B cell (primary cell): ENCODE measurements around the gene CAMTA1. TPM values are rescaled to one million over a fixed set of nuclear protein-coding genes. Genes with fewer than 3 reads are reported as not detected.

Experiments
- ATAC-seq: fragments of 200-7000 bp; cut with Tn5 transposase; one replicate; pipeline ENCODE4 v1.10.0; 2021; ENCODE audit warnings: low read depth, mild to moderate bottlenecking, moderate number of reproducible peaks, moderate library complexity
- CTCF ChIA-PET: fragments of 350-600 bp; sonication (Branson Sonifier 250); formaldehyde crosslinking; loops from one replicate; lab custom pipeline; 2021; ENCODE audit warnings: antibody characterized with exemption, inconsistent platforms; lab: Charles Lee
- POLR2A ChIA-PET: fragments of 350-600 bp; sonication (Branson Sonifier 250); formaldehyde crosslinking; loops from one replicate; lab custom pipeline; 2021; ENCODE audit warnings: antibody characterized with exemption; lab: Charles Lee
- DNase-seq: peaks from one replicate; pipeline ENCODE4 v3.0.0; 2013
- H2AFZ ChIP-seq: 2 replicates; pipeline ENCODE4 v1.6.1; 2012; ENCODE audit warnings: mild to moderate bottlenecking, low read depth, low read length; ENCODE audit not compliant: insufficient read depth, poor library complexity, severe bottlenecking
- H3K27ac ChIP-seq, 2 donors: 1 replicate in 1 of 2; 2 replicates in 1 of 2; pipeline ENCODE4 v1.5.1; 2012 to 2013; ENCODE audit warnings: low read length in 2 of 2, mild to moderate bottlenecking in 2 of 2, moderate library complexity in 1 of 2
- H3K27me3 ChIP-seq, 4 experiments: fragments of 200-600 bp in 1 of 4; sonication (generic) in 1 of 4; replicated peaks in 1 of 4; 1 replicate in 2 of 4; 2 replicates in 2 of 4; pipeline versions ENCODE4 v1.6.1 to v1.7.0; 2013 to 2016; ENCODE audit warnings: low read length in 3 of 4, mild to moderate bottlenecking in 2 of 4, mixed read lengths in 1 of 4, moderate library complexity in 1 of 4; ENCODE audit not compliant: insufficient read depth in 4 of 4, control insufficient read depth in 3 of 4; ENCODE audit errors: control extremely low read depth in 1 of 4
- H3K36me3 ChIP-seq, 2 experiments: replicated peaks in 1 of 2; 1 replicate in 1 of 2; 2 replicates in 1 of 2; pipeline versions ENCODE4 v1.6.1 to v1.7.1; 2013; ENCODE audit warnings: low read length in 1 of 2; ENCODE audit not compliant: insufficient read depth in 2 of 2, control insufficient read depth in 1 of 2; ENCODE audit errors: control extremely low read depth in 1 of 2, extremely low read depth in 1 of 2
- H3K4me1 ChIP-seq, 2 donors: fragments of 200-600 bp in 1 of 2; sonication (generic) in 1 of 2; 1 replicate in 1 of 2; 2 replicates in 1 of 2; pipeline versions ENCODE4 v1.5.1 to v1.6.1; 2013 to 2017; ENCODE audit warnings: low read length in 2 of 2; ENCODE audit not compliant: control insufficient read depth in 2 of 2, insufficient read depth in 2 of 2
- H3K4me2 ChIP-seq: replicated peaks from 2 replicates; pipeline ENCODE3; 2012; ENCODE audit warnings: mild to moderate bottlenecking, low read depth, low read length; ENCODE audit not compliant: poor library complexity, severe bottlenecking
- H3K4me3 ChIP-seq, 5 experiments: fragments of 200-600 bp in 1 of 5; sonication (generic) in 1 of 5; 1 replicate in 3 of 5; 2 replicates in 2 of 5; pipeline versions ENCODE4 v1.5.1 to v1.7.0; 2011 to 2016; ENCODE audit warnings: low read length in 4 of 5, mild to moderate bottlenecking in 4 of 5, low read depth in 2 of 5, control low read depth in 1 of 5, moderate library complexity in 1 of 5; ENCODE audit not compliant: insufficient read depth in 1 of 5; ENCODE audit errors: control extremely low read depth in 1 of 5, extremely low read depth in 1 of 5
- H3K79me2 ChIP-seq: fragments of 200-600 bp; sonication (generic); one replicate; pipeline ENCODE4 v1.6.0; 2016; ENCODE audit warnings: low read length; ENCODE audit not compliant: control insufficient read depth, insufficient read depth
- H3K9ac ChIP-seq: fragments of 200-600 bp; sonication (generic); 2 replicates; pipeline ENCODE4 v1.6.1; 2017; ENCODE audit warnings: mild to moderate bottlenecking, low read length, moderate library complexity
- H3K9me3 ChIP-seq, 3 donors: one replicate each; pipeline versions ENCODE4 v1.6.1 to v1.7.1; 2013; ENCODE audit warnings: low read length in 2 of 3; ENCODE audit not compliant: control insufficient read depth in 2 of 3, insufficient read depth in 1 of 3; ENCODE audit errors: control extremely low read depth in 1 of 3
- H4K20me1 ChIP-seq: 2 replicates; pipeline ENCODE4 v1.6.0; 2012; ENCODE audit warnings: mild to moderate bottlenecking, low read length; ENCODE audit not compliant: insufficient read depth, control insufficient read depth, poor library complexity, severe bottlenecking
- H3K27ac Mint-ChIP-seq: one replicate; pipeline ENCODE4 v1.8.0; 2021; ENCODE audit warnings: mixed read lengths
- H3K27me3 Mint-ChIP-seq: one replicate; pipeline ENCODE4 v1.8.0; 2021; ENCODE audit warnings: mixed read lengths
- H3K4me1 Mint-ChIP-seq: one replicate; pipeline ENCODE4 v1.8.0; 2021; ENCODE audit warnings: mixed read lengths
- H3K4me3 Mint-ChIP-seq: one replicate; pipeline ENCODE4 v1.8.0; 2021; ENCODE audit warnings: mixed read lengths
- H3K9me3 Mint-ChIP-seq: one replicate; pipeline ENCODE4 v1.8.0; 2022; ENCODE audit warnings: mixed read lengths; ENCODE audit not compliant: insufficient read depth
- EZH2 ChIP-seq: IDR thresholded peaks from 2 replicates; pipeline ENCODE4 v1.6.1; 2012; ENCODE audit warnings: borderline replicate concordance, low read depth, mild to moderate bottlenecking, moderate library complexity, low read length; ENCODE audit not compliant: insufficient read depth, poor library complexity, severe bottlenecking
- WGBS: methylation state at CpG from one replicate; pipeline ENCODE4 v1.1.5; 2013; ENCODE audit warnings: missing lambda C conversion rate; ENCODE audit not compliant: insufficient coverage; 5-methylcytosine and 5-hydroxymethylcytosine counted together
- intact Hi-C: fragments of 100-400 bp; cut with micrococcal nuclease; formaldehyde crosslinking; loops from one replicate; pipeline ENCODE4 v1.10.0; 2022
- polyA plus RNA-seq: library from polyadenylated mRNA; depleted of rRNA; stranded (reverse); fragments of >200 nt; gene quantifications from 2 replicates; pipeline ENCODE4 v1.2.3, GENCODE V29; 2012
- total RNA-seq, 2 donors: library from RNA; stranded (reverse); fragments of 120-200 nt in 1 of 2; gene quantifications; 1 replicate in 1 of 2; 2 replicates in 1 of 2; pipeline versions ENCODE4 v1.2.3 to v1.2.4, GENCODE V29; 2013 to 2022
- TF ChIP-seq, protein P1 (sequence below): fragments of 200-600 bp; IDR thresholded peaks from one replicate; pipeline ENCODE4 v1.8.0; 2022; ENCODE audit warnings: antibody characterized with exemption, mild to moderate bottlenecking

Gene CAMTA1
- total and polyA plus RNA-seq, 2 donors (not counting 1 experiment from before 2014, with no cell fraction given): 42.2 to 45.7 TPM

DNA sequence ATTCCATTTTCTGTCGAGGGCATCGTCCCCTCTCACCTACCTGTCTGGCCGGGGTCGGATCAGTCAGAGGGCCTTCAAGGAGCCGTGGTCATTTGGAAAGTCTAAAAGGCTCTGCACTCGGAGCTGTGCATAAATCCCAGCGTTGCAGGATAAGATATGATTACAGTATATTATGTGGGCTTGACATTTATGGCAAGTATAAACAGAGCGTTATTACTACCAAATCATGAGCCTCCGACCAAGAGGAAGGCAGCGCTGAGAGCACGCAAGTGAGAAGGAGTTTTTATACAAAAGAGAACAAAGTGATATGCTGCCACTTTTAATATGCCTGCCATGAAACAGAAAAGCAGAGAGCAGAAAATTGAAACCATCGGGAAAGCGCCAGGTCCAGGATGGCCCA, 566.4 kb downstream of the CAMTA1 start:
- H3K4me1 Mint-ChIP-seq: no peaks in the 10 kb centered on the region
- ATAC-seq (no peak), DNase-seq (no peak)
- Histone ChIP-seq H3K4me3 (no peak overlapping the region), H2AFZ (no peak overlapping the region), H3K36me3 (no peaks in the 10 kb centered on the region), H3K9me3 (peaks cover 0 to 6% (median 0%) of the 10 kb centered on the region in 3 donors), H3K4me1 (no peaks in the 10 kb centered on the region), H3K27me3 (no peaks in the 10 kb centered on the region), H3K9ac (no peak overlapping the region), H3K79me2 (no peaks in the 10 kb centered on the region), H4K20me1 (no peaks in the 10 kb centered on the region), H3K27ac (no peak overlapping the region), H3K4me2 (no peak overlapping the region)
- ChIA-PET CTCF (no interaction called here), POLR2A (no interaction called here)
- H3K27me3 Mint-ChIP-seq: peaks cover 10% of the 10 kb centered on the region
- H3K9me3 Mint-ChIP-seq: no peaks in the 10 kb centered on the region
- no peak overlapping the region for H3K4me3 Mint-ChIP-seq
- TF ChIP-seq EZH2: no peak
- TF ChIP-seq, protein P1, sequence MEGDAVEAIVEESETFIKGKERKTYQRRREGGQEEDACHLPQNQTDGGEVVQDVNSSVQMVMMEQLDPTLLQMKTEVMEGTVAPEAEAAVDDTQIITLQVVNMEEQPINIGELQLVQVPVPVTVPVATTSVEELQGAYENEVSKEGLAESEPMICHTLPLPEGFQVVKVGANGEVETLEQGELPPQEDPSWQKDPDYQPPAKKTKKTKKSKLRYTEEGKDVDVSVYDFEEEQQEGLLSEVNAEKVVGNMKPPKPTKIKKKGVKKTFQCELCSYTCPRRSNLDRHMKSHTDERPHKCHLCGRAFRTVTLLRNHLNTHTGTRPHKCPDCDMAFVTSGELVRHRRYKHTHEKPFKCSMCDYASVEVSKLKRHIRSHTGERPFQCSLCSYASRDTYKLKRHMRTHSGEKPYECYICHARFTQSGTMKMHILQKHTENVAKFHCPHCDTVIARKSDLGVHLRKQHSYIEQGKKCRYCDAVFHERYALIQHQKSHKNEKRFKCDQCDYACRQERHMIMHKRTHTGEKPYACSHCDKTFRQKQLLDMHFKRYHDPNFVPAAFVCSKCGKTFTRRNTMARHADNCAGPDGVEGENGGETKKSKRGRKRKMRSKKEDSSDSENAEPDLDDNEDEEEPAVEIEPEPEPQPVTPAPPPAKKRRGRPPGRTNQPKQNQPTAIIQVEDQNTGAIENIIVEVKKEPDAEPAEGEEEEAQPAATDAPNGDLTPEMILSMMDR: no peak
- 94% methylated on average over 7 of the region's 13 CpGs for WGBS
- intact Hi-C loops: no loop called here
- no peak overlapping the region for H3K27ac Mint-ChIP-seq

DNA sequence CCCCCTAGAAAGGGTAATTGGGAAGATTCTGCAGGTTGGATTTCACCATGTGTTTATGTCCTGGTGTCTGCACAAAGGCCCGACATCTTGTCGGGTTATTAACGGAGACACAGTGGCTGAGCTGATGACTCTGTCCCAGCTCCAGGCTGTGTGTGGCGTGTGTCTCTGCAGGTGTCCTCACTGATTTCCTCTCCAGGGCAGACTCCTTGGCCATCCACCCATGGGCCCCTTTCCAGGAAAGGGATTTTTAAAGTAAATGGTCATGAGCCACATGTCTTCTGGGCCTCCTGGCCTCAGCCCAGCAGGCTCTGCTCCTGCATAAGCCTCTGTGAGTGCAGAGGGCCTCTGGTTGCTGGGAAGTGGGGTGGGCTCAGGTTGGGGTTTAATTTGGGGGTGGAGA, 567.1 kb downstream of the CAMTA1 start:
- no peak overlapping the region for H3K27ac Mint-ChIP-seq
- H3K27me3 ChIP-seq: no peaks in the 10 kb centered on the region

More for the DNA sequence above, 567.1 kb downstream of the CAMTA1 start:
- WGBS: 93% methylated on average over 4 of the region's 4 CpGs
- POLR2A ChIA-PET: no interaction called here
- Histone ChIP-seq H3K36me3 (no peaks in the 10 kb centered on the region), H3K79me2 (no peaks in the 10 kb centered on the region), H3K9me3 (peaks cover 0 to 6% (median 0%) of the 10 kb centered on the region in 3 donors), H4K20me1 (no peaks in the 10 kb centered on the region), H3K4me2 (no peak overlapping the region), H3K9ac (no peak overlapping the region), H2AFZ (no peak overlapping the region), H3K27ac (no peak overlapping the region), H3K4me3 (no peak overlapping the region), H3K4me1 (no peaks in the 10 kb centered on the region)
- Mint-ChIP-seq H3K27me3 (peaks cover 10% of the 10 kb centered on the region), H3K4me3 (no peak overlapping the region), H3K4me1 (no peaks in the 10 kb centered on the region), H3K9me3 (no peaks in the 10 kb centered on the region)
- intact Hi-C loops: no loop called here
- no peak for DNase-seq
- CTCF ChIA-PET: no interaction called here
- no peak for ATAC-seq
- TF ChIP-seq, protein P1: no peak
- no peak for TF ChIP-seq EZH2
